B cell (primary cell): ENCODE results near the gene TBRG1. TPM values are rescaled to one million over a fixed set of nuclear protein-coding genes. Genes with fewer than 3 reads are reported as not detected.

Experiments
- ATAC-seq: fragments of 200-7000 bp; cut with Tn5 transposase; one replicate; pipeline ENCODE4 v1.10.0; 2021; ENCODE audit warnings: low read depth, mild to moderate bottlenecking, moderate number of reproducible peaks, moderate library complexity
- CTCF ChIA-PET: fragments of 350-600 bp; sonication (Branson Sonifier 250); formaldehyde crosslinking; loops from one replicate; lab custom pipeline; 2021; ENCODE audit warnings: antibody characterized with exemption, inconsistent platforms; lab: Charles Lee
- POLR2A ChIA-PET: fragments of 350-600 bp; sonication (Branson Sonifier 250); formaldehyde crosslinking; loops from one replicate; lab custom pipeline; 2021; ENCODE audit warnings: antibody characterized with exemption; lab: Charles Lee
- DNase-seq: peaks from one replicate; pipeline ENCODE4 v3.0.0; 2013
- H2AFZ ChIP-seq: 2 replicates; pipeline ENCODE4 v1.6.1; 2012; ENCODE audit warnings: mild to moderate bottlenecking, low read depth, low read length; ENCODE audit not compliant: insufficient read depth, poor library complexity, severe bottlenecking
- H3K27ac ChIP-seq, 2 donors: 1 replicate in 1 of 2; 2 replicates in 1 of 2; pipeline ENCODE4 v1.5.1; 2012 to 2013; ENCODE audit warnings: low read length in 2 of 2, mild to moderate bottlenecking in 2 of 2, moderate library complexity in 1 of 2
- H3K27me3 ChIP-seq, 4 experiments: fragments of 200-600 bp in 1 of 4; sonication (generic) in 1 of 4; replicated peaks in 1 of 4; 1 replicate in 2 of 4; 2 replicates in 2 of 4; pipeline versions ENCODE4 v1.6.1 to v1.7.0; 2013 to 2016; ENCODE audit warnings: low read length in 3 of 4, mild to moderate bottlenecking in 2 of 4, mixed read lengths in 1 of 4, moderate library complexity in 1 of 4; ENCODE audit not compliant: insufficient read depth in 4 of 4, control insufficient read depth in 3 of 4; ENCODE audit errors: control extremely low read depth in 1 of 4
- H3K36me3 ChIP-seq, 2 experiments: replicated peaks in 1 of 2; 1 replicate in 1 of 2; 2 replicates in 1 of 2; pipeline versions ENCODE4 v1.6.1 to v1.7.1; 2013; ENCODE audit warnings: low read length in 1 of 2; ENCODE audit not compliant: insufficient read depth in 2 of 2, control insufficient read depth in 1 of 2; ENCODE audit errors: control extremely low read depth in 1 of 2, extremely low read depth in 1 of 2
- H3K4me1 ChIP-seq, 2 donors: fragments of 200-600 bp in 1 of 2; sonication (generic) in 1 of 2; 1 replicate in 1 of 2; 2 replicates in 1 of 2; pipeline versions ENCODE4 v1.5.1 to v1.6.1; 2013 to 2017; ENCODE audit warnings: low read length in 2 of 2; ENCODE audit not compliant: control insufficient read depth in 2 of 2, insufficient read depth in 2 of 2
- H3K4me2 ChIP-seq: replicated peaks from 2 replicates; pipeline ENCODE3; 2012; ENCODE audit warnings: mild to moderate bottlenecking, low read depth, low read length; ENCODE audit not compliant: poor library complexity, severe bottlenecking
- H3K4me3 ChIP-seq, 5 experiments: fragments of 200-600 bp in 1 of 5; sonication (generic) in 1 of 5; 1 replicate in 3 of 5; 2 replicates in 2 of 5; pipeline versions ENCODE4 v1.5.1 to v1.7.0; 2011 to 2016; ENCODE audit warnings: low read length in 4 of 5, mild to moderate bottlenecking in 4 of 5, low read depth in 2 of 5, control low read depth in 1 of 5, moderate library complexity in 1 of 5; ENCODE audit not compliant: insufficient read depth in 1 of 5; ENCODE audit errors: control extremely low read depth in 1 of 5, extremely low read depth in 1 of 5
- H3K79me2 ChIP-seq: fragments of 200-600 bp; sonication (generic); one replicate; pipeline ENCODE4 v1.6.0; 2016; ENCODE audit warnings: low read length; ENCODE audit not compliant: control insufficient read depth, insufficient read depth
- H3K9ac ChIP-seq: fragments of 200-600 bp; sonication (generic); 2 replicates; pipeline ENCODE4 v1.6.1; 2017; ENCODE audit warnings: mild to moderate bottlenecking, low read length, moderate library complexity
- H3K9me3 ChIP-seq, 3 donors: one replicate each; pipeline versions ENCODE4 v1.6.1 to v1.7.1; 2013; ENCODE audit warnings: low read length in 2 of 3; ENCODE audit not compliant: control insufficient read depth in 2 of 3, insufficient read depth in 1 of 3; ENCODE audit errors: control extremely low read depth in 1 of 3
- H4K20me1 ChIP-seq: 2 replicates; pipeline ENCODE4 v1.6.0; 2012; ENCODE audit warnings: mild to moderate bottlenecking, low read length; ENCODE audit not compliant: insufficient read depth, control insufficient read depth, poor library complexity, severe bottlenecking
- H3K27ac Mint-ChIP-seq: one replicate; pipeline ENCODE4 v1.8.0; 2021; ENCODE audit warnings: mixed read lengths
- H3K27me3 Mint-ChIP-seq: one replicate; pipeline ENCODE4 v1.8.0; 2021; ENCODE audit warnings: mixed read lengths
- H3K4me1 Mint-ChIP-seq: one replicate; pipeline ENCODE4 v1.8.0; 2021; ENCODE audit warnings: mixed read lengths
- H3K4me3 Mint-ChIP-seq: one replicate; pipeline ENCODE4 v1.8.0; 2021; ENCODE audit warnings: mixed read lengths
- H3K9me3 Mint-ChIP-seq: one replicate; pipeline ENCODE4 v1.8.0; 2022; ENCODE audit warnings: mixed read lengths; ENCODE audit not compliant: insufficient read depth
- EZH2 ChIP-seq: IDR thresholded peaks from 2 replicates; pipeline ENCODE4 v1.6.1; 2012; ENCODE audit warnings: borderline replicate concordance, low read depth, mild to moderate bottlenecking, moderate library complexity, low read length; ENCODE audit not compliant: insufficient read depth, poor library complexity, severe bottlenecking
- WGBS: methylation state at CpG from one replicate; pipeline ENCODE4 v1.1.5; 2013; ENCODE audit warnings: missing lambda C conversion rate; ENCODE audit not compliant: insufficient coverage; 5-methylcytosine and 5-hydroxymethylcytosine counted together
- intact Hi-C: fragments of 100-400 bp; cut with micrococcal nuclease; formaldehyde crosslinking; loops from one replicate; pipeline ENCODE4 v1.10.0; 2022
- polyA plus RNA-seq: library from polyadenylated mRNA; depleted of rRNA; stranded (reverse); fragments of >200 nt; gene quantifications from 2 replicates; pipeline ENCODE4 v1.2.3, GENCODE V29; 2012
- total RNA-seq, 2 donors: library from RNA; stranded (reverse); fragments of 120-200 nt in 1 of 2; gene quantifications; 1 replicate in 1 of 2; 2 replicates in 1 of 2; pipeline versions ENCODE4 v1.2.3 to v1.2.4, GENCODE V29; 2013 to 2022
- TF ChIP-seq, protein P1 (sequence below): fragments of 200-600 bp; IDR thresholded peaks from one replicate; pipeline ENCODE4 v1.8.0; 2022; ENCODE audit warnings: antibody characterized with exemption, mild to moderate bottlenecking

The TBRG1 gene
- total and polyA plus RNA-seq, 2 donors (not counting 1 experiment from before 2014, with no cell fraction given) = 68.2 to 71.5 TPM

DNA sequence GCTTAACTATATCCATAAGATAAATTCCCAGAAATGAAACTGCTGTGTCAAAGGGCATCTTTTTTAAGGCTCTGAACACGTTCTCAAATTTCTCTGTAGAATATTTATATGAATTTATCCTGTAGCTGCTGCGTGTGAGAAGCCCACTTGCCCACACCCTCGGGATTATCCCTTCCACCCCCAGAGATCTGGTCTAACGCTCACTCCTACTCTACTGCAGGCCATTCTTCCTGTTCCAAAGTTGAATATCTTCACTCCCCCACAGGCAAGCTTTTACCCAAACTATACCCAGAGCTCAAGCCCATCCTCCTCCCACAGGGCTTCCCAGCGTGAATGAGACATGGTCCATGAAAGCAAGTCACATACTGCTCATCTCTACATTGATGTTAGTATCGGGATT is 25.9 kb downstream of the TBRG1 start:
- Histone ChIP-seq H3K4me3 (no peak overlapping the region), H3K9me3 (no peaks in the 10 kb centered on the region), H3K4me1 (peaks cover 14 to 16% of the 10 kb centered on the region in 2 donors), H3K27me3 (no peaks in the 10 kb centered on the region), H3K9ac (no peak overlapping the region), H4K20me1 (no peaks in the 10 kb centered on the region), H3K79me2 (no peaks in the 10 kb centered on the region), H2AFZ (no peak overlapping the region), H3K27ac (no peak overlapping the region), H3K36me3 (no peaks in the 10 kb centered on the region), H3K4me2 (no peak overlapping the region)
- Mint-ChIP-seq H3K9me3 (no peaks in the 10 kb centered on the region), H3K27me3 (no peaks in the 10 kb centered on the region), H3K27ac (no peak overlapping the region), H3K4me3 (no peak overlapping the region), H3K4me1 (peaks cover 16% of the 10 kb centered on the region)
- no peak for DNase-seq
- 96% methylated on average over 4 of the region's 6 CpGs for WGBS
- ATAC-seq = no peak
- TF ChIP-seq EZH2 = no peak
- TF ChIP-seq, protein P1, sequence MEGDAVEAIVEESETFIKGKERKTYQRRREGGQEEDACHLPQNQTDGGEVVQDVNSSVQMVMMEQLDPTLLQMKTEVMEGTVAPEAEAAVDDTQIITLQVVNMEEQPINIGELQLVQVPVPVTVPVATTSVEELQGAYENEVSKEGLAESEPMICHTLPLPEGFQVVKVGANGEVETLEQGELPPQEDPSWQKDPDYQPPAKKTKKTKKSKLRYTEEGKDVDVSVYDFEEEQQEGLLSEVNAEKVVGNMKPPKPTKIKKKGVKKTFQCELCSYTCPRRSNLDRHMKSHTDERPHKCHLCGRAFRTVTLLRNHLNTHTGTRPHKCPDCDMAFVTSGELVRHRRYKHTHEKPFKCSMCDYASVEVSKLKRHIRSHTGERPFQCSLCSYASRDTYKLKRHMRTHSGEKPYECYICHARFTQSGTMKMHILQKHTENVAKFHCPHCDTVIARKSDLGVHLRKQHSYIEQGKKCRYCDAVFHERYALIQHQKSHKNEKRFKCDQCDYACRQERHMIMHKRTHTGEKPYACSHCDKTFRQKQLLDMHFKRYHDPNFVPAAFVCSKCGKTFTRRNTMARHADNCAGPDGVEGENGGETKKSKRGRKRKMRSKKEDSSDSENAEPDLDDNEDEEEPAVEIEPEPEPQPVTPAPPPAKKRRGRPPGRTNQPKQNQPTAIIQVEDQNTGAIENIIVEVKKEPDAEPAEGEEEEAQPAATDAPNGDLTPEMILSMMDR = no peak
- ChIA-PET CTCF (interaction anchor here (1.2 to 1.4 kb wide), 2 partner anchors 20 to 145 kb away, joined by 3 to 7 read pairs; no protein-coding TSS in a partner anchor), POLR2A (no interaction called here)
- intact Hi-C loops = loop anchor here (10.0 kb wide), 1 partner anchor 1226 kb away; no protein-coding TSS in a partner anchor

GRCh38 chr11:124656774-124657630 is 34.3 kb downstream of the TBRG1 start:
- WGBS = 96% methylated on average over 13 of the region's 16 CpGs

More at GRCh38 chr11:124656774-124657630, 34.3 kb downstream of the TBRG1 start:
- H3K27ac Mint-ChIP-seq = no peak overlapping the region
- Histone ChIP-seq H3K36me3 (peaks cover 0 to 3% of the 10 kb centered on the region in 2 experiments), H3K27ac (no peak overlapping the region), H3K9ac (no peak overlapping the region), H3K4me3 (no peak overlapping the region), H3K4me1 (no peaks in the 10 kb centered on the region), H3K27me3 (no peaks in the 10 kb centered on the region), H3K79me2 (no peaks in the 10 kb centered on the region), H3K4me2 (no peak overlapping the region), H3K9me3 (no peaks in the 10 kb centered on the region), H4K20me1 (no peaks in the 10 kb centered on the region), H2AFZ (no peak overlapping the region)
- ATAC-seq = no peak
- no peaks in the 10 kb centered on the region for H3K27me3 Mint-ChIP-seq
- H3K4me3 Mint-ChIP-seq = no peak overlapping the region
- no peak for TF ChIP-seq EZH2
- TF ChIP-seq, protein P1 = no peak
- CTCF ChIA-PET = interaction anchor here (0.8 kb wide), 1 partner anchor 14 kb away, joined by 3 read pairs; no protein-coding TSS in a partner anchor
- intact Hi-C loops = no loop called here
- H3K9me3 Mint-ChIP-seq = no peaks in the 10 kb centered on the region
- POLR2A ChIA-PET = no interaction called here
- DNase-seq = no peak
- no peaks in the 10 kb centered on the region for H3K4me1 Mint-ChIP-seq
